ENCODE results near the gene ALDH1L1. TPM values are rescaled to one million over a fixed set of nuclear protein-coding genes. Genes with fewer than 3 reads are reported as not detected.

The ALDH1L1 gene
- total and polyA plus RNA-seq, 9 of the 15 experiments (the other 6 are each of a cell fraction or from before 2014, with no cell fraction given): 0.06 to 1.9 (median 0.57) TPM; not detected in 1

DNA sequence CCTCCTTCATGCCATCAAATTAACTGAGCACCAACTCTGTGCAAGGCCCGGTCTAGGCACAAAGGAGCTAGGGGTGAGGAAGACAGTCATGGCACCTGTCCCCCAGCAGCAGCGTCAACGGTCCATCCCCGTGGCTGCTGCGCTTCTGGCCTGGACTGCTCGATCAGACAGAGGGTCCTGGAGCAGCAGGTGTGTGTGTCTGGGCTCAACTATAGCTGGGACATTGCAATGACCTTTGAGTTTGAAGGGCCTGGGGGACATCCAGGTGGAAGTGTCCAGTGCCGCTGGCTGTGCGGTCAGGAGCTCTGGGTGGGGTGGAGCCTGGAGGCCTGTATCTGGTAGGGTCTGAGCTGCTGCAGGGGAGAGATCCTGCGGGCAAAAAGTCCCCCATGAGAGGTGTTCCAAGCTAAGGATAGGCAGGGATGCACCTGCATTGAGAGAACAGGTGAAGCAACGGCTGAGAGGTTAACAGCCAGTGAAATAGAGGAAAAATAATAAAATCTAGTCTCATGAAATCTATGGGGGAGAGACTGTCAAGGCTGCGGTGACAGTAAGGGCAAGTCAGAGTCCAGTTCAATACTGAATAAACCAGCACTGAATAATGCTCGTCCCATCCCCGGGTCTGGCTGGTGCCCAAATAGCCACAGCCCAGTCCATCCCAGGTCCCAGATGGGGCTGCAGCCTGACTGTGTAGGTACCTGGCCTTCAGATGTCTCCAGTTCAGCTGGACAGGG, 71.1 kb downstream of the ALDH1L1 start (continued):
- TF ChIP-seq, protein P1, sequence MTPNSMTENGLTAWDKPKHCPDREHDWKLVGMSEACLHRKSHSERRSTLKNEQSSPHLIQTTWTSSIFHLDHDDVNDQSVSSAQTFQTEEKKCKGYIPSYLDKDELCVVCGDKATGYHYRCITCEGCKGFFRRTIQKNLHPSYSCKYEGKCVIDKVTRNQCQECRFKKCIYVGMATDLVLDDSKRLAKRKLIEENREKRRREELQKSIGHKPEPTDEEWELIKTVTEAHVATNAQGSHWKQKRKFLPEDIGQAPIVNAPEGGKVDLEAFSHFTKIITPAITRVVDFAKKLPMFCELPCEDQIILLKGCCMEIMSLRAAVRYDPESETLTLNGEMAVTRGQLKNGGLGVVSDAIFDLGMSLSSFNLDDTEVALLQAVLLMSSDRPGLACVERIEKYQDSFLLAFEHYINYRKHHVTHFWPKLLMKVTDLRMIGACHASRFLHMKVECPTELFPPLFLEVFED (CRISPR knock-in tag; conservative IDR thresholded peaks at IDR 0.05): no peak
- TF ChIP-seq ZNF431 (CRISPR knock-in tag; IDR thresholded peaks at IDR 0.05) (no peak), KLF1 (tag; IDR thresholded peaks at IDR 0.05) (no peak), HMG20A (CRISPR knock-in tag; conservative IDR thresholded peaks at IDR 0.05) (no peak), EP300 (IDR thresholded peaks at IDR 0.05; ENCODE audit: low read length) (no peak)
- TF ChIP-seq, protein P2, sequence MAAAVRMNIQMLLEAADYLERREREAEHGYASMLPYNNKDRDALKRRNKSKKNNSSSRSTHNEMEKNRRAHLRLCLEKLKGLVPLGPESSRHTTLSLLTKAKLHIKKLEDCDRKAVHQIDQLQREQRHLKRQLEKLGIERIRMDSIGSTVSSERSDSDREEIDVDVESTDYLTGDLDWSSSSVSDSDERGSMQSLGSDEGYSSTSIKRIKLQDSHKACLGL (CRISPR knock-in tag; IDR thresholded peaks at IDR 0.05; ENCODE audit: borderline replicate concordance, poor library complexity, severe bottlenecking): no peak

DNA sequence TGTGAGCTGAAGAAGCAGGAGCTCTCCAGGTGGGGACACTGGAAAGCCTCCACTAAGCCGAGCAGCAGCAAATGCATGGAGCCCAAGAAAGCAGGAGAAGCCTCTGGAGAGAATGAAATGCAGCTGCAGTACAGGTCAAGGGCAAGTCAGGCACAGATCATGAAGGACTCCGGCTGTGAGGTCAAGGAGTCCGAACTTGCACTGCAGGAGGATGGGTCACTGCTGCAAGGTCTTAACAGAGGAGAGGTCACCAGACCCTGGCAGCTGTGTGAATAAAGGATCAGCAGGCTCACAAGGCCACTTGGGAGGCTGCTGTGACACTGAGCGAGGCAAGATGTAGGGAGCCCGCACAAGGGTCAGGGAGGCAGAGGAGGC, 71.7 kb downstream of the ALDH1L1 start:
- H3K27me3 ChIP-seq (ENCODE audit: control insufficient read depth in 2 of 2, insufficient read depth in 2 of 2, low read length in 2 of 2): peaks cover 2 to 70% of the 10 kb centered on the region in 2 experiments; a peak in 4 of 5 replicates
- no peak overlapping the region for H3K4me3 ChIP-seq
- H3K9me1 ChIP-seq (ENCODE audit: control insufficient read depth, insufficient read depth, low read length): no peaks in the 10 kb centered on the region
- FAIRE-seq: no peak
- no peak overlapping the region for H2AFZ ChIP-seq (ENCODE audit: low read depth, low read length)
- no peaks in the 10 kb centered on the region for H3K36me3 ChIP-seq (ENCODE audit: control insufficient read depth, insufficient read depth, low read length)
- H3K79me2 ChIP-seq (ENCODE audit: control insufficient read depth, insufficient read depth, low read length): no peaks in the 10 kb centered on the region
- H3K4me2 ChIP-seq (ENCODE audit: insufficient read depth, low read length): no peak overlapping the region
- ChIA-PET POLR2A (no interaction called here), CTCF (ENCODE audit: low intra/inter-chr PET ratio) (no interaction called here)
- H3K4me1 ChIP-seq (replicated peaks in 1 of 2; ENCODE audit: control insufficient read depth in 2 of 2, insufficient read depth in 2 of 2, low read length in 2 of 2): no peaks in the 10 kb centered on the region
- H3K9ac ChIP-seq (ENCODE audit: insufficient read depth in 1 of 2, low read depth in 2 of 2, low read length in 2 of 2): no peak overlapping the region
- WGBS (ENCODE audit: insufficient coverage, low coverage, missing lambda C conversion rate): 0% methylated on average over 4 of the region's 5 CpGs
- no peak for DNase-seq (ENCODE audit: extremely low read depth in 1 of 4, low spot score in 3 of 4)
- H3K27ac ChIP-seq (ENCODE audit: extremely low read depth, low read depth, low read length): no peak overlapping the region
- ATAC-seq: no peak
- BruUV-seq (replicated peaks): no TSS peak
- no peaks in the 10 kb centered on the region for H3K9me3 ChIP-seq (replicated peaks; ENCODE audit: control insufficient read depth, insufficient read depth, low read depth, low read length)
- TF ChIP-seq, protein P3, sequence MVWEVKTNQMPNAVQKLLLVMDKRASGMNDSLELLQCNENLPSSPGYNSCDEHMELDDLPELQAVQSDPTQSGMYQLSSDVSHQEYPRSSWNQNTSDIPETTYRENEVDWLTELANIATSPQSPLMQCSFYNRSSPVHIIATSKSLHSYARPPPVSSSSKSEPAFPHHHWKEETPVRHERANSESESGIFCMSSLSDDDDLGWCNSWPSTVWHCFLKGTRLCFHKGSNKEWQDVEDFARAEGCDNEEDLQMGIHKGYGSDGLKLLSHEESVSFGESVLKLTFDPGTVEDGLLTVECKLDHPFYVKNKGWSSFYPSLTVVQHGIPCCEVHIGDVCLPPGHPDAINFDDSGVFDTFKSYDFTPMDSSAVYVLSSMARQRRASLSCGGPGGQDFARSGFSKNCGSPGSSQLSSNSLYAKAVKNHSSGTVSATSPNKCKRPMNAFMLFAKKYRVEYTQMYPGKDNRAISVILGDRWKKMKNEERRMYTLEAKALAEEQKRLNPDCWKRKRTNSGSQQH (CRISPR knock-in tag; IDR thresholded peaks at IDR 0.05): no peak
- TF ChIP-seq NCOA4 (IDR thresholded peaks at IDR 0.05; ENCODE audit: partially characterized antibody) (no peak), NELFE (IDR thresholded peaks at IDR 0.05; ENCODE audit: insufficient read depth, insufficient read length) (no peak), DPF2 (IDR thresholded peaks at IDR 0.05) (no peak), KLF13 (tag; IDR thresholded peaks at IDR 0.05; ENCODE audit: borderline replicate concordance, low read depth) (no peak), CC2D1A (IDR thresholded peaks at IDR 0.05) (no peak), ZBTB7A (IDR thresholded peaks at IDR 0.05; ENCODE audit: borderline replicate concordance, control insufficient read depth, low read depth, low read length) (no peak), ZNF121 (CRISPR knock-in tag; conservative IDR thresholded peaks at IDR 0.05) (no peak), HDAC6 (IDR thresholded peaks at IDR 0.05; ENCODE audit: low read depth, low read length) (no peak), BDP1 (IDR thresholded peaks at IDR 0.05; ENCODE audit: insufficient read depth, insufficient read length) (no peak), ZNF239 (CRISPR knock-in tag; IDR thresholded peaks at IDR 0.05) (no peak), NFIC (IDR thresholded peaks at IDR 0.05) (no peak), ZNF124 (CRISPR knock-in tag; IDR thresholded peaks at IDR 0.05) (no peak), NEUROD1 (IDR thresholded peaks at IDR 0.05; ENCODE audit: borderline replicate concordance, low read depth, low read length, partially characterized antibody) (no peak)
- in situ Hi-C loops (cut with MboI) (no loop called here), intact Hi-C loops (cut with micrococcal nuclease) (no loop called here)
- H4K20me1 ChIP-seq (replicated peaks; ENCODE audit: control insufficient read depth, insufficient read depth, low read length): 0 out of 2 replicates have a peak, but pooled peaks cover 3% of the 10 kb centered on the region
